Measurements from ENCODE around the gene ARID1B.

Gene ARID1B

GRCh38 chr6:156773935-156774852, 3.0 kb upstream of the ARID1B start:
- no peak for DNase-seq (ENCODE audit: low spot score)

- DNase-seq (ENCODE audit: low spot score), result no peak
Observed at GRCh38 chr6:156774863-156775405, 2.2 kb upstream of the ARID1B start.

- DNase-seq (ENCODE audit: low spot score), result no peak
Observed at GRCh38 chr6:156775717-156776116, 1.5 kb upstream of the ARID1B start.

- no peak for DNase-seq (ENCODE audit: low spot score)
Observed at GRCh38 chr6:156776470-156776839, 723 bp upstream of the ARID1B start.

GRCh38 chr6:156777577-156778453, 637 bp downstream of the ARID1B start:
- DNase-seq (ENCODE audit: low spot score), result peak; percentile 72

- DNase-seq (ENCODE audit: low spot score), result peak; percentile 78
Observed at GRCh38 chr6:156778454-156779205, 1.5 kb downstream of the ARID1B start.

- peak; percentile 65 for DNase-seq (ENCODE audit: low spot score)
Observed at GRCh38 chr6:156779206-156780094, 2.3 kb downstream of the ARID1B start.

- DNase-seq (ENCODE audit: low spot score), result peak; percentile 65
Observed at GRCh38 chr6:156780102-156780641, 3.0 kb downstream of the ARID1B start.

- no peak for DNase-seq (ENCODE audit: low spot score)
Observed at GRCh38 chr6:156780962-156781853, 4.0 kb downstream of the ARID1B start.

GRCh38 chr6:156781861-156782631, 4.9 kb downstream of the ARID1B start:
- no peak for DNase-seq (ENCODE audit: low spot score)

GRCh38 chr6:156782691-156783320, 5.6 kb downstream of the ARID1B start:
- no peak for DNase-seq (ENCODE audit: low spot score)

- no peak for DNase-seq (ENCODE audit: low spot score)
Observed at GRCh38 chr6:156783958-156784357, 6.8 kb downstream of the ARID1B start.

GRCh38 chr6:156786652-156787051, 9.5 kb downstream of the ARID1B start:
- no peak for DNase-seq (ENCODE audit: low spot score)

- no peak for DNase-seq (ENCODE audit: low spot score)
Observed at GRCh38 chr6:156787569-156788492, 10.7 kb downstream of the ARID1B start.

GRCh38 chr6:156789081-156789943, 12.1 kb downstream of the ARID1B start:
- DNase-seq (ENCODE audit: low spot score), result no peak

GRCh38 chr6:156790711-156791319, 13.6 kb downstream of the ARID1B start:
- no peak for DNase-seq (ENCODE audit: low spot score)

All from ecto neural progenitor cell (in vitro differentiated cells).